Activated CD4-positive, alpha-beta T cell treated with anti-CD3 and anti-CD28 coated beads, Interleukin-2, amount 50 U/mL, for 48 hours (primary cell): ENCODE measurements around the gene GPX8.

ENCODE experiments used
- DNase-seq, 2 experiments: peaks; one replicate each; pipeline ENCODE4 v3.0.0-alpha.2; 2020

GPX8 gene

GRCh38 chr5:55172937-55173686 is 13.1 kb downstream of the GPX8 start, which contains the start of gene CDC20B:
Gene CDC20B, minus strand, starts transcription at chr5:55173177. Its CDS starts 177 bp downstream, at chr5:55173000.
- DNase-seq = peak; percentile 74 to 80

- no peak for DNase-seq
Observed at GRCh38 chr5:55173687-55174230, 13.8 kb downstream of the GPX8 start.

GRCh38 chr5:55175781-55176175 is 15.8 kb downstream of the GPX8 start:
- no peak for DNase-seq

- DNase-seq = peak; percentile 21 to 31
Observed at GRCh38 chr5:55176176-55176818, 16.3 kb downstream of the GPX8 start.

GRCh38 chr5:55177078-55177477 is 17.1 kb downstream of the GPX8 start:
- DNase-seq = no peak

- no peak for DNase-seq
Observed at GRCh38 chr5:55180016-55180415, 20.0 kb downstream of the GPX8 start.

- no peak for DNase-seq
Observed at GRCh38 chr5:55187370-55187769, 27.4 kb downstream of the GPX8 start.

- DNase-seq = no peak
Observed at GRCh38 chr5:55188656-55189540, 28.9 kb downstream of the GPX8 start.

- no peak for DNase-seq
Observed at GRCh38 chr5:55191165-55191564, 31.2 kb downstream of the GPX8 start.

GRCh38 chr5:55205001-55205400 is 45.0 kb downstream of the GPX8 start:
- DNase-seq = no peak

- DNase-seq = no peak
Observed at GRCh38 chr5:55211184-55211874, 51.4 kb downstream of the GPX8 start.
